Inflammatory macrophage treated with lipopolysaccharide for 1 hour (primary cell): ENCODE measurements around the gene PRKCB.
"Not testable (repeated sequence)": the region's sequence is repeated elsewhere in the genome, so short reads cannot be mapped to it uniquely, and the experiment has no call there.

ENCODE experiments used
- DNase-seq, 2 donors: peaks; one replicate each; pipeline ENCODE4 v3.0.0-alpha.2; 2020 to 2022

Gene PRKCB

DNA sequence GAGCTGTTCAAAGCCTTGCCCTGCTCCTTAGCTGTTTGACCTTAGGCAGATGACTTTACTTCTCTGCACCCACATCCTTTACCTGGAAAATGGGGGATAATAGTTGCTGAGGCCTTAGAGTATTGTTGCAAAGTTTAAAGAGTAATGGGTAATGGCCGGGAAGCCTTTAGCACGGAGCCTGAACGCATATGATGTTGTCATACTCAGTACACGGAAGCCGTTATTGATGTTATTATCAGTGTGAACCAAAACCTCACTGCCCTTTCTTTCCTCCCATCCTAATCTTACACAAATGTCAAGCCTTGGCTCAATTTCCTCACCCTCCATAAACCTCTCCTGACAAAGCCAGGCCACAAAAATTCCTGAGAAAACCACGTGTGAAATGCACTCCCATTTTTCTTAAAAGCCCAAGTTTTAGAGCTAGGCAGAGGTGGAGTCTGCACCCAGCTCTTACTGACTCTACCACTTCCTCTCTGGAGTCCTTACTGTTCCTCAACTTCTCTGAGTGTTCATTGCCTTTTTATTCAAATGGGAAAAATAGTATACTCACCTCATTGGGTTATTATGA, 353.1 kb downstream of the PRKCB start:
- DNase-seq: no peak

DNA sequence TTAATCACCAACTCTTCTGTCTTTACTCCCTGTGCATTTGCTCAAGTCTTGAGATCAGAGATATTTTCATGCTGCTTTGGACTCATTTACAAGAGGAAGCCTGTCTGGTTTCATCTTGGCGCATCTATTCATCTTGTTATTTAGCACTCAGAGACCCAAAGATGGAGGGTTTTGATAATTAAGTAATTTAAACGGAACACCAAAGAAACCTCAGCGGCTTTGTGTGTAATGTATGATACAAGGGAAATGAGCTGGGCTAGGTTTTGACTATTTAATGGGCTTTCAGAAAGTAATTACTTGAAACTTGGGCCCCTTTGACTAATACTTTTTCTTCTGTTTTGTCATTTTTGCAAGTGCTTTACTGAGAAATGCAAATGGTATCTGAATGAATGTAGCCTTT, 354.2 kb downstream of the PRKCB start:
- DNase-seq: no peak

DNA sequence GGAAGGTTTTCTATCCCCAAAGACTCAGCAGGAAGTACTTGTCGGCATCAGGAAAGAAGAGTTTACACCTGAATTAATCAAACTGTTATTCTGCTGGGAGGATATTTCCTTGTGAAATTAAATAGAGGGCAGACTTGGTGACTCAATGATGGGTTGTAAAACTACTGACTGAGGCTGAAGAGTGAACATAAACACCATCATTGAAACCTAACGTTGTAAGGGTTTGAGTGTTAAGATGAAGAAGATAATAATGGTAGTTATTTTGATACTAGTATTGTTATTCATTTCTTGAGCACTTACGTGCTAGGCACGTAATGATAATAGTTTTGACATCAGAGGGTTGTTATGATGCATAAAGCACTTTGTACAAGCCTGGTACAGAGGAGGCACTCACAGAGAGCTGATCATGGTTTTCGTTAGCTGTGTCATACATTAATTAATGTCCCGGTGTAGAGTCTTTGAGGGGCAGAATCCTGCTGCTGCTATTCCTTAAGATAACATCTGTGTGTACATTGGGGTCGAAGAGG, 356.2 kb downstream of the PRKCB start:
- DNase-seq: no peak

DNA sequence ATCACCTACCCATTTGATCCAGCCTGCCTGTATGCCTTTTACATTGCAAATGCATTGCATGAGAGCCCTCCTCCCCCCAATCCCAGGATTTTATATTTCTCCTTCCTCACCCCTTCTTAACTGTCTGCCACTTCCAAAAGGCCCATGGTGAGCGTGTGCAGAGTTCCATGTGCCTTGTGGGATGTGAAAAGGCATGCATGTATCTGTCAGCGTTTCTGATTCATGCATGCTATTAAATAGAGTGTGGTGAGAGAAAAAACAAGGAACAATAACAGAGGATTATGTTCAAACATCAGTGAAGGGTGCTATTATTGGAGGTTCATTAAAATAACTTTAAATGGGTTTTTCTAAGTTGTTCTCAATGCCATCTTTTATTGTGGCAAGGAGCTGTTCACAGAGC, 359.4 kb downstream of the PRKCB start:
- no peak for DNase-seq

DNA sequence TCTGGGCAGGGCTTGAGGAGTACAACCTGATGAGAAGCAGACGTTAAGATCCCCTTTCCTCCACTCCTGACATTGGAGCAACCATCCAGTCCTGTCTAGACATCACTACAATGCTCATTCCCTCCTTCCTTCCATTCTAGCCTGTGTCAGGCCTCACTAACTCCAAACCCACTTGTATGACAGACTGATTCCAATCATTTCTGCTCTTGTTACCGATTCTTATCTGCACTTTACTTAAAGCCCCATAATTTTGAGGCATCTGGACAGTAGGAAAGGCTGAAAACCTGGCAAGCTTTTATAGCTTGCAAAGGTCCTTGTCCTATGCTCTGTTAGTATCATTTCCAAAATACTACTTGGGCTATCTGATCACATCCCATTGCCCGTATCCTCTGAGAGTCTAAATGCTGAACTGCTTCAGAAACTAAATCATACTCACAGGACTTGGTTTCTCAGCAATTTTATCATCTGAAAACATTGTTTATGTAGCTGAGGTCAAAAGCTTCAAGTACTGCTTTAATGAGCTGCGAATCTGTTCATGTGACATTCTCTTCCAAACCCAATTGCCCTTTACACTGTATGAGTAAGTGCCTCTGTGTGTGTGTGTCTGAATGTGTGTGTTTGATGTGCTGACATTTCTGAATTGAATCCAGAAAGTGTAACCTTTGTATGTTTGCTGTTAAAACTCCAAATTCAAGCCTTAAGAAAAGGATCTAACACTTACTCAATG, 363.2 kb downstream of the PRKCB start:
- no peak for DNase-seq

DNA sequence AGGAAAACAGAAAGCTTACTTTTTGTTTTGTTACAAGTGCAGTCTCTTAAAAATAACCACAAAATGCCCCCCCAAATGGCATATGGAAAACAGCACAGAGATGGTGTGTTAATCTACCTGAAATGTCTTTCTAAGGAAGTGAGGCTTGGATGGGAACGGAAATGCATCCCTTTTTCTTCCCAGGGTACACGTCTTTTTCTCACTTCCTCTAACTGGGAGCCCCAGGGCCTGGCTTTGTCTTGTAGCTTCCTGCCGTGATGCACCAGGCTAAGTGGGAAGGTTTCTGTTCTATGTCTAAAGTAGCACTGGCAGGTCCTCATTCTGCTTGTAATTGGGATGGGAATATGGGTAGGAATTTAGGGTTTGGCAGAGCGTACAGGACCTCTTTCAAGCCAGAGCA, 367.9 kb downstream of the PRKCB start:
- no peak for DNase-seq

DNA sequence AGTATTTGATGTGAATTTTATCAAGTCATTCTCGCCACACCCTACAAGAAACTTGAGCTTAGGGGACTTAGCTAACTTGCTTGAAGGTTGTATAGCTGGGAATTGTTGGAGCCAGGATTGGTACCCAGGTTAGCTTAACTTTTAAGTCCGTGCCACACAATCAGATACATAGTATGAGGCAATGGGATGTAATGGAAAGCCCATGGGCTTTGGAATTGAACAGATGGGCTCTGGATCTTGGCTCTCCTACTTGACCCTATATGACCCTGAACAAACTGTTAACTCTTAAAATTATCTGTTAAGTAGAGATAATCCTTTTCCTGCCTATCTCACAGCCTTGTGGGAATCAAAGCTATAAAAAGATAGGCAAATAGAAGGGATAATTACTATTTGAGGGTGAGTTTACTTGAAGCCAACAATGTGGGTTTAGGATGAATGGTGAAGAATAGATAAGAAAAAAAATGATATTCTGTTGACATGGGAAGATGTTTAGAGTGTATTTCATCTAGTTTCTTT, 368.4 kb downstream of the PRKCB start:
- DNase-seq: no peak

DNA sequence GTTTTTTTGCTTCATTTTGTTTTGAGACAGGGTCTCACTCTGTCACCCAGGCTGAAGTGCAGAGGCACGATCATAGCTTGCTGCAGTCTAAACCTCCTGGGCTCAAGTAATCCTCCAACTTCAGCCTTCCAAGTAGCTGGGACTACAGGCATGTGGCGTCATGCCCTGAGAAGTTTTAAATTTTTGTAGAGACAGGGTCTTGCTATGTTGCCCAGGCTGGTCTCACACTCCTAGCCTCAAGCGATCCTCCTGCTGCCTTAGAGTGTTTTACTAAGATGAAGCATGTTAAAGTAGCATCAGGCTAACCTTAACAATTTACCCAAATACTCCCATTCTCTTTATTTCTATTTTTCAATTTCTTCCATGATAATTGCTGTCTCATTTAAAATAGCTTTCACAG, 371.1 kb downstream of the PRKCB start:
- DNase-seq: no peak

DNA sequence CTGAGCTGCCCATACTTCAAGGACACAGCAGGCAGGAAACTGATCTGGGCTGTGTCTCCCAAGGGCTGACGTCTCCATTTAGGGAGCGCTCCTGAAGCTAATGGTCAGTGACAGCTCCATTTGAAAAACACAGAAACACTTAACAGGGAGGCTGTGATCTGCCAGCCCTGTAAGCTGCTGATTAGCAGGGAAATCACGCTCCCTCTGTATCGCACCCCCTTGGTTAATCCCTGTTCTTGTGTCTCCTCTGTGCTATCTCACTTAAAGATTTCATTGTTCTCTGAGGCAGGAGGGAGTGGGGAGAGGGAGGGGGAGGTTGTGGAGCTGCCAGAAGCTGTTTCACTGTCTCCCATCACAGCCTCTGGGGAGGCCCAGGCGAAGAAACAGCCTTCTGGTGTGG, 372.9 kb downstream of the PRKCB start:
- no peak for DNase-seq

DNA sequence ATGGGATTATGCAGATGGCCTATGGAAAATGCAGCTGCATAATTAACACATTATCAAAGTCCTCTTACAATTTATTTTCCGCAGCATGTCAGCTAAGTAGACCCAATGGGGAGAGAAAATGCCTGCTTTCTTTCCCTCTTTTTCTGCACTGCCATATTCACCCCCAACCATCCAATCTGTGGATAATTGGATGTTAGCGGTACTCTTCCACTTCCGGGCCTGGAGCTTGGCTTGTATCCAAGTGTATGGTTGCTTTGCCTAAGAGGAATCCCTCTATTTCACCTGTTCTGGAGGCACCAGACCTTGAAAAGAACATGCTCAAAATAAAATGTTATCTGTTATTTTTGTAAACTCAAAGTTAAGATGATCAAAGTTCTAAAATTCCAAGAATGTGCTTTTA, 379.2 kb downstream of the PRKCB start:
- no peak for DNase-seq

DNA sequence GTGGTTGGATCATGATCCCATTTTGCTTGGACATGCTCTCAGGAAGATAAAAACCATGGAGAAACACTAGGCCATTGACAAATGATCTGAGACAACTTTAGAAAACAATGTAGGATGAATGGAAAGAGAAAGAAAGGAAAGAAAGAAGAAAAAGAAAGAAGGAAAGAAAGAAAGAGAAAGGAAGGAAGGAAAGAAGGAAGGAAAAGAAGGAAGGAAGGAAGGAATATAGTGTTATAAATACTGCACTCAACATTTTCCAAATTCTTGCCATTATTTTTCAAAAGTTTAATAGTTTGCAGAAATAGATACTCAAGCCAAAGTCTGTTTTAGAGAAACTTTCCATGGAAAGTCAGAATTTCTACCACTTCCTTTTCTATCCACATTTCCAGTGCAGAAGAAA, 381.2 kb downstream of the PRKCB start:
- no peak for DNase-seq

DNA sequence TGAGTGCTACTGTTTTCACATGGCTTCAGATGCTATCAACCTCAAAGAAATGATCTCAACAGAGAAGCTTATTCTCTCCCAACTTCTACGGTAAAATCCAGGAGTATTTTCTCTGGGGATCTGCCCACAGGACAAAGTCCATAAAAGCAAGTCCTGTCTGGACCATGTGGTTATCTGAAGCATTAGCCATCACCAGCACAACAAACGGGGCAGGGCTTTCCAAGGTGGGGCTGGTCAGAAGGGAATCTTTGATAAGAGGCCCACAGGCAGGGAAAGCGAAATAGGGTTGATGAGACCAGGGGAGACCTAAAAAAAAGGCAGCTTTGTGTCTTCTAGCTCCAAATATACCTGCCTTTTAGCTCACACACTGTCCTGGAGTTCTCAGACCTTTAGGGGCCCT, 381.7 kb downstream of the PRKCB start:
- DNase-seq: no peak

DNA sequence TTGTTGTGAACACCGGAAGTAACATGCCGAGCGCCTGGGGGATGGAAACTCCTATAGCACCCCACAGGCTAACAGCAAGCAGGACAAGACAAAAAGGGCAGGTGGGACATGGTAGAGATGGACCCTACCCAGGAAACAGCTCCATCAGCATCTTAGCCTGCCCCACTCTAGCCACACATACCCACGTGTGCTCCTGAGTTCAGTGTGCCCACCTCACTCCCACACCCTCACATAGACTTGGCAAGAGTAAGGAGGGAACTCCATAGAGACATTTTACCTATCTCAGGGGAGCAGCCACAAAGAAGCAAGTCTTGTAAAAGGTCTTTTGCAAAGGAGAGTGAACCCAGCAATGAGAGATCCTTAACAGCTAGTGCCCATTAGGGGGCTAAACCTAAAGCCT, 382.5 kb downstream of the PRKCB start:
- DNase-seq: no peak

DNA sequence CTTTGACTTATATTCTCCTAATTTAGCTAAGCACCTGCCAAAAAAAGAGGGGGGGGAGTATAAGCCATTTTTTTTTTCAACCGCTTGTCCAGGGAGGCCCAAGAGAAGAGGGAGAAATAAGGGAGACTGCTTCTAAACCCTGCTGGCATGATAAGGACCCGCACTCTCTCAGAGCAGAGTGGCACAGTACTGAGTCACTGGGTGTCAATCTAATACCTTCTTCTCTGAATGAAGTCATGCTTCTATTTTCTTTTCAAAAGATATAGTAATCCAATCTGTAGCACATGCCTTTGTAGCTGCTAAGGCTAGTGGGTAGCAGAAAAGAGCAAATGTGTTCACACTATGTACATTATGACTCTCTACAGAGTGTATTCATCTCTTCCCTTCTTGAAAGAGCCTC, 385.4 kb downstream of the PRKCB start:
- DNase-seq: no peak

DNA sequence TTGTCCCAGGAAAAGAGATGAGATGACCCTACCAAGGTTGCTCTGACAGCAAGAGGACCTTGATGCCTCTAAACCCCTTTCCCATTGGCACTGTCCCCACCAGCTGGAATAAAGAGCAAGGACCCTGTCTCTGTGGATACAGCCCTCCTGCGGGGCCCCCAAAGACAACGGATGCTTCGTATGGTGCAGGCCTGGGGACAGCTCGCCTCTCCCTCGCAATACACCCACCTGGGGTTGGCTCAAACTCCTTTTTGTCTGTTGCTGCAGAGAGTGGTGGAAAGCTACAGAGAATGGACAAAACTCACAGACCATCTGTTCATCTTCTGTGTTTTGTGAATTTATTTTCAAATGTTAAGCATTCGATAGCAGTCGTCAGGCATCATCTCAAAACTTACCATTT, 392.7 kb downstream of the PRKCB start:
- no peak for DNase-seq

DNA sequence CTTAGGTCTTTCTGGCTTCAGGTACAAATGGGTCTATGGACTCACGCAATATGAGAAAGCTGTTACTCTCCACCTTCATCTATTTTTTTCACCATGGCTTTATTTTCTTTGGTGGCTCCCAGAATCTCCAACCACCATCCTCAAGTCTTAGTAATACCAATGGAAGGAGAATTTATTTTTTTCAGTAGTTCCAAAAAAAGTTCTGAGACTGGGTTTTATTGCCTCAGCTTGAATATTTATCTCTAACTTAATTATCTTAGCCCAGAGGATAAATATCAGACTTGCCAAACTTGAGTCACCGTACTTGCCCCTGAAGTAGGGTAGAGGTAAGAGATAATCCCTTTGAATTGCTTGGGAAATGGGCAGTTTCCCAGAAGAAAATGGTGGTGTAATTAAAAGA, 397.2 kb downstream of the PRKCB start:
- DNase-seq: no peak

DNA sequence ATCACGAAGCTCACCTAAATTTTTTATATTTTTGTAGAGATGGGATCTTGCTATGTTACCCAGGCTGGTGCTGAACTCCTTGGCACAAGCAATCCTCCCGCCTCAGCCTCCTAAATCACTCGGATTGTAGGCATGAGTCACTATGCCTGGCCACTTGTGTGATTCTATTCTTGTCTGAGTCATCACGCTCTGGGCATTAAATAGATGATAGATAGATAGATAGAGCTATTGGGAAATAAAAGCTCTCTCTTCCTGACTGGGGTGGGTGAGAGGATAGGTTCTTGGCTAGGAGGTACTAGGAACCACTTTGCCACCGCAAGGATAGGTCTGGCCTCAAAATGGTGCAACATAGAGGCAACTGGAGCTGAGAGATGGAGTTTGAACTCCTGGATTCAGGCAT, 399.0 kb downstream of the PRKCB start:
- DNase-seq: no peak

DNA sequence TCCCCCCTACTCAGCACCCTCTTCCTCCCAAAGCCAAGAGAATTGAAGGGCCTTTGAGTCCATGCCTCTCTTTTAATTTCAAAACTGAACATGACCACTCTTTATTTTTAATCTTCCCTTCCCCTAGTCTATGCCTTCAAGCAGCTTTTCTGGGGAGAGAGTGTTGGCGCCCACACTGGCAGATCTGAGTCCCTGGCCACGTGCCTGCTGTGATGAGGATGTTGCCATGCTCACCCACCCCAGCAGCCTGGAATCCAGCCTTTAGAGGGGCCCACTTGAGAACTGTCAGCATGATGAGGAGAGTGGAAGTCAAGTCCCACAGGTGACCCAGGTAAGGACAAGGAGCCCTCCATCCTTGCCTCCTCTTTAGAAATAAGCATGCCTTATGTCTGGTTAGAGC, 400.0 kb downstream of the PRKCB start:
- DNase-seq: no peak

DNA sequence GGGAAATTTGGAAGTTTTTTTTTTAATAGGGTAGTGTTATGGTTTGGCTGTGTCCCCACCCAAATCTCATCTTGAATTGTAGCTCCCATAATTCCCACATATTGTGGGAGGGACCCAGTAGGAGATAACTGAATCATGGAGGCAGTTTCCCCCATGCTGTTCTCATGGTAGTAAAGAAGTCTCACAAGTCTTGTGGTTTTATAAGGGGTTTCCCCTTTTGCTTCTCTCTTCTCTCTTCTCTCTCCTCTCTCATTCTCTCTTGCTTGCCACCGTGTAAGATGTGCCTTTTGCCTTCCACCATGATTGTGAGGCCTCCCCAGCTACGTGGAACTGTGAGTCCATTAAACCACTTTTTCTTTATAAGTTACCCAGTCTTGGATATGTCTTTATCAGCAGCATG, 403.1 kb downstream of the PRKCB start:
- DNase-seq: not testable (repeated sequence)

DNA sequence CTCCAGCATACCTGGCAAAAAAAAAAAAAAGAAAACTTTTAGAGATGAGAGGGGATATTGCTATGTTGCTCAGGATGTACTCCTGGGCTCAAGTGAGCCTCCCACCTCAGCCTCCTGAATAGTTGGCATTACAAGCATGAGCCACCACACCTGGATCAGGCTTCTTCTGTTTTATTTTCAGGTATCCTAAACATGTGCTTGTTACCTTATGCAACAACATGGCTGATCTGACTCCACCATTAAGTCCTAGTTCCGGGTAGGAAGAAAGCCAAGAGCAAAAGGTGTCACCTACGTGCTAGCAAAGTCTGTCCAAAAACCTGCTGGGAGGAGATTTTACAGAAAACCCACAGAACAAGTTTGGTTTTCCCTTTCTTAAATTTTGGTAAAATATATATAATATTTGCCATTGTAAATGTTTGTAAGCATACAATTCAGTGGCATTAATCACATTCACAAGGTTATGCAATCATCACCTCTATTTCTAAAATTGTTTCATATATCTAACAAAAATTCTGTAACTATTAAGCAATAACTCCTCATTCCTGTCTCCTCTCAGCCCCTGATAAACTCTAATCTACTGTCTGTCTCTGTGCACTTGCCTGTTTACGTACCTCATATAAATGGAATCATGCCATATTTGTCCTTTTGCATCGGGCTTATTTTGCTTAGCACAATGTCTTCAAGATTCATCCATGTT, 411.3 kb downstream of the PRKCB start:
- DNase-seq: no peak

DNA sequence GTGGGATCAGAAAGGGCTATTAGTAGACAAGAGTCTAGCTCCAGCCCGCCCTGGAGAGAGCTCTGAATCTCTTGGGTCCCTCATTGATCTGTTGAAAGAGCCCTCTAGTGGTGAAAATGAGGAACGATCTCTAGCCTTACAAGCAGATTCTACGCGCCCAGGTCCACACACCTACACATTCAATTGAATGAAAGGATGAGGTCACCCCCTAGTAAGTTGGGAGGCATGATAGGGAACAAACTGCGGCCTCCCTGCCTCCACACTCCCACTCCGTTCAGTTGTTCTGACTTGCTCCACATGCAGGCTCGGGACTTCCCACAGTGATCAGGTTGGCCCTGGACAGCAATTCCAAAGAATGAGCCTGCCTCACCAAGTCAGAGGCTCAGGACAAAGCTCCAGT, 417.4 kb downstream of the PRKCB start:
- DNase-seq: peak; percentile 54 to 69

DNA sequence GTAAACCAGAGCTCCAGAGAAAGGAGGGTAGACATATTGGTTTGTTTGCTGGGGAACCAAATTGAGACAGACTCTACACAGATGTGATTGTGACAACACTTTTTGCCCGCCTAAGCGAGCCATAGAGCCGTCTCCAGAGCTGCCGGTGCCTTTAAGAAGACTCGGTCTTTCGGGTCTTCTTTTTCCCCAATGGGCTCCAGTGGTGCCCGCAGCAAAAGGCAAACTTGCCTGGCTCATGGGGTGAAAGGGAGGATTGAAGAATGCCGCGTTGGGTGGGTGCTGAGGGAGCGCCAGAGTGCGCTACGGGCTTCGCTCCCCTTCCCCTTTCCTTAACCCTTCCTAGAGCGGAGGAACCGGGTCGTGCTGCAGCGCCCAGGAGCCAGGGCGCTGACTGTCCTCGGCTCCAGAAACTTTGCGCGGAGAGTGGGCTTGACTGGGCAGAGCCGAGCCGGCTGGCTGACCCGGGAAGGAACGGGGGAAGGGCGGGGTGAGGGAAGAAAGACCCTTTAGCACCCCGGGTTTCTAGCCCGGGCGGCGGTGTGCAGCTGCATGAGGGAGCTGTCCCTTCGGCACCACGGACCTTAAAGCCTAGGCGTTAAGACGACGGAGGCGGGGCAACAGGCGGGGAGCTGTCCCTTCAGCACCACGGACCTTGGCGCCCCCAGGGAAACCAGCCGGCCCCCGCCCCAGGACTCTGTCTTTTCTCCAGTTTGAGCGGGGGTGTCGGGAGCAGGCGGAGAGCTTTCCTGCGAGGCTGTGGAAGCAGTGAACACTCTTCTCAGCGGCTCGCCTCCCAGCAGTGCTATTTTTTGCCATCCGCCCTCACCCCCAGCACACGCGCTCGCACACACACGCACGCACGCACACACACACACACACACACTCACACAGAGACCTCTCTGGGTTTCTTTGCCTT, 419.9 kb downstream of the PRKCB start, which contains the start of gene CACNG3:
Gene CACNG3 (plus strand): TSS at position 880 of the 916 bp plus-strand sequence. CDS start 420 bp downstream, outside the sequence.
- DNase-seq: peak; percentile 49 to 54

DNA sequence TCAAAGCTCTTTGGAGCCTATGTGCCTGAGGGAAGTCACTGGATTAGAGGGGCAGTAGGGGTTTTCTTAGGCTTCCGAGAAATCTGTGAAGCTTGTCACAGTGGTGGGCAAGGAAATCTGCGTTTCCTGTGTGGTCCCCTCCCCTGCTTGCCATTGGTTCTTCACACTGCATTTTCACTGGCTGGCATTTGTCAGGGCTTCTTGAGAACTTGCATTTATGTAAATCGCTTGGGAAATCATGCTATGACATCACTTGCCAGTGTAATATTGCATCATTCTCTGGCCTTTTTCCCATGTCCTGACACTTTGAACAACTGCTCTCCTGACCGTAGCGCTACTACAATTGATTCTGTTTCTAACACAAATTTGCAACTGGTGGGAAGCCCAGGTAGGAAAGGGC, 422.2 kb downstream of the PRKCB start:
- peak; percentile 54 to 61 for DNase-seq
